ENCODE results near the gene ARHGEF17. TPM values are rescaled to one million over a fixed set of nuclear protein-coding genes. Genes with fewer than 3 reads are reported as not detected.

The ARHGEF17 gene
- total and polyA plus RNA-seq, 2 donors (not counting 1 experiment from before 2014, with no cell fraction given) = 42.8 to 43.1 TPM

GRCh38 chr11:73283276-73284000 is 24.6 kb upstream of the ARHGEF17 start:
- H3K4me1 ChIP-seq (ENCODE audit: control insufficient read depth, extremely low read depth, insufficient read depth, low read length) = no peaks in the 10 kb centered on the region
- no peak overlapping the region for H3K9ac ChIP-seq (ENCODE audit: insufficient read depth, low read length)
- H3K9me3 ChIP-seq (ENCODE audit: control insufficient read depth, insufficient read depth, low read depth, low read length) = no peaks in the 10 kb centered on the region
- H3K4me2 ChIP-seq (ENCODE audit: extremely low read depth, insufficient read depth, low read length) = no peak overlapping the region
- peaks cover 6% of the 10 kb centered on the region for H3K27me3 ChIP-seq (ENCODE audit: control insufficient read depth, insufficient read depth, low read length)
- H3K79me2 ChIP-seq (ENCODE audit: control insufficient read depth, insufficient read depth, low read length) = no peaks in the 10 kb centered on the region
- H3K27ac ChIP-seq (ENCODE audit: insufficient read depth, low read length) = no peak overlapping the region
- TF ChIP-seq CTCF (conservative IDR thresholded peaks at IDR 0.05 in 1 of 2, IDR thresholded peaks at IDR 0.05 in 1 of 2; ENCODE audit: low read depth in 1 of 2, low read length in 2 of 2) (no peak), EZH2 (IDR thresholded peaks at IDR 0.05; ENCODE audit: low read length, missing control alignments) (no peak)
- DNase-seq (ENCODE audit: low read depth in 2 of 2) = no peak
- no peak overlapping the region for H3K4me3 ChIP-seq (replicated peaks in 1 of 4; ENCODE audit: control extremely low read depth in 1 of 4, insufficient read depth in 1 of 4, low read depth in 3 of 4, low read length in 4 of 4)
- H4K20me1 ChIP-seq (ENCODE audit: control insufficient read depth, extremely low read depth, insufficient read depth, low read length) = no peaks in the 10 kb centered on the region
- H3K36me3 ChIP-seq (ENCODE audit: control insufficient read depth, insufficient read depth, low read length) = no peaks in the 10 kb centered on the region
- no peak overlapping the region for H2AFZ ChIP-seq (ENCODE audit: low read length)

- no peak for DNase-seq (ENCODE audit: low read depth in 2 of 2)
- H4K20me1 ChIP-seq (ENCODE audit: control insufficient read depth, extremely low read depth, insufficient read depth, low read length) = no peaks in the 10 kb centered on the region
- H3K9me3 ChIP-seq (ENCODE audit: control insufficient read depth, insufficient read depth, low read depth, low read length) = no peaks in the 10 kb centered on the region
- H3K4me3 ChIP-seq (replicated peaks in 1 of 4; ENCODE audit: control extremely low read depth in 1 of 4, insufficient read depth in 1 of 4, low read depth in 3 of 4, low read length in 4 of 4) = no peak overlapping the region
- H3K4me2 ChIP-seq (ENCODE audit: extremely low read depth, insufficient read depth, low read length) = no peak overlapping the region
- no peak overlapping the region for H3K9ac ChIP-seq (ENCODE audit: insufficient read depth, low read length)
- H2AFZ ChIP-seq (ENCODE audit: low read length) = no peak overlapping the region
- H3K27me3 ChIP-seq (ENCODE audit: control insufficient read depth, insufficient read depth, low read length) = peaks cover 6% of the 10 kb centered on the region
- H3K4me1 ChIP-seq (ENCODE audit: control insufficient read depth, extremely low read depth, insufficient read depth, low read length) = peaks cover 3% of the 10 kb centered on the region
- no peaks in the 10 kb centered on the region for H3K36me3 ChIP-seq (ENCODE audit: control insufficient read depth, insufficient read depth, low read length)
- TF ChIP-seq EZH2 (IDR thresholded peaks at IDR 0.05; ENCODE audit: low read length, missing control alignments) (no peak), CTCF (conservative IDR thresholded peaks at IDR 0.05 in 1 of 2, IDR thresholded peaks at IDR 0.05 in 1 of 2; ENCODE audit: low read depth in 1 of 2, low read length in 2 of 2) (no peak)
- no peak overlapping the region for H3K27ac ChIP-seq (ENCODE audit: insufficient read depth, low read length)
- no peaks in the 10 kb centered on the region for H3K79me2 ChIP-seq (ENCODE audit: control insufficient read depth, insufficient read depth, low read length)
These were observed 24.0 kb upstream of the ARHGEF17 start for GRCh38 chr11:73284106-73284505.

- DNase-seq (ENCODE audit: low read depth in 2 of 2) = no peak
- TF ChIP-seq CTCF (conservative IDR thresholded peaks at IDR 0.05 in 1 of 2, IDR thresholded peaks at IDR 0.05 in 1 of 2; ENCODE audit: low read depth in 1 of 2, low read length in 2 of 2) = no peak
- TF ChIP-seq EZH2 (IDR thresholded peaks at IDR 0.05; ENCODE audit: low read length, missing control alignments) = no peak
- Histone ChIP-seq H3K4me3 (replicated peaks in 1 of 4; ENCODE audit: control extremely low read depth in 1 of 4, insufficient read depth in 1 of 4, low read depth in 3 of 4, low read length in 4 of 4) (no peak overlapping the region), H2AFZ (ENCODE audit: low read length) (no peak overlapping the region), H3K9ac (ENCODE audit: insufficient read depth, low read length) (no peak overlapping the region), H3K4me1 (ENCODE audit: control insufficient read depth, extremely low read depth, insufficient read depth, low read length) (peaks cover 7% of the 10 kb centered on the region), H3K27ac (ENCODE audit: insufficient read depth, low read length) (no peak overlapping the region), H4K20me1 (ENCODE audit: control insufficient read depth, extremely low read depth, insufficient read depth, low read length) (no peaks in the 10 kb centered on the region), H3K9me3 (ENCODE audit: control insufficient read depth, insufficient read depth, low read depth, low read length) (no peaks in the 10 kb centered on the region), H3K36me3 (ENCODE audit: control insufficient read depth, insufficient read depth, low read length) (no peaks in the 10 kb centered on the region), H3K4me2 (ENCODE audit: extremely low read depth, insufficient read depth, low read length) (no peak overlapping the region), H3K79me2 (ENCODE audit: control insufficient read depth, insufficient read depth, low read length) (no peaks in the 10 kb centered on the region), H3K27me3 (ENCODE audit: control insufficient read depth, insufficient read depth, low read length) (peaks cover 3% of the 10 kb centered on the region)
These were observed 22.4 kb upstream of the ARHGEF17 start for GRCh38 chr11:73285721-73286120.
